Loucy (cell line): Measurements from ENCODE around the gene ZCCHC14.

ENCODE experiments used
- CTCF ChIP-seq: fragments of 200-600 bp; sonication (generic); conservative IDR thresholded peaks from 2 replicates; pipeline ENCODE4 v1.5.1; 2014; ENCODE audit warnings: mild to moderate bottlenecking, antibody characterized with exemption, low read length
- EZH2phosphoT487 ChIP-seq: fragments of 200-600 bp; IDR thresholded peaks from 2 replicates; pipeline ENCODE4 v1.6.1; 2018; ENCODE audit warnings: antibody characterized with exemption, mild to moderate bottlenecking, moderate library complexity, borderline replicate concordance

- no peak for TF ChIP-seq CTCF
- TF ChIP-seq EZH2phosphoT487: no peak
These were observed 54.8 kb downstream of the ZCCHC14 start for GRCh38 chr16:87437911-87438610.
